ENCODE measurements around the gene SPHK2.

DNA sequence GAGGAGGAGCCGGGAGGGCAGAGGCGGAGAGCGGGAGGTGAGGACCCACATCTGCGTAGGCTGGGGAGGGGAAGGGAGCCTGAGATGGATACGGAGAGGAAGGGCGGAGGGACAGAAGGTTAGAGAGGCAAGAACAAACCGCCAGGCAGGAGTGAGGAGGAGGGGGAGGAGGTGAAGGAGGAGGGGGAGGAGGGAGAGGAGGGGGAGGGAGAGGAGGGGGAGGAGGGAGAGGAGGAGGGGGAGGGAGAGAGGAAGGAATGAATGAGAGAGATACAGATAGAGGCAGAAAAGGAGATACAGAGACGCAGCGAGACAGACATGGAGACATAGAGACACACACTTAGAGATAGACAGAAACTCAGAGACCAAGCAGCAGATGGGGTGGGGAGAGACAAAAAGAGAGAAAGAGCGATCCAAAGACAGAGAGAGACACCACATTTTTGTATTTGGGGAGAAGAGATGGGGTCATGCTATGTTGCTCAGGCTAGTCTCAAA, 27.5 kb downstream of the SPHK2 start:
- TF ChIP-seq, protein P1, sequence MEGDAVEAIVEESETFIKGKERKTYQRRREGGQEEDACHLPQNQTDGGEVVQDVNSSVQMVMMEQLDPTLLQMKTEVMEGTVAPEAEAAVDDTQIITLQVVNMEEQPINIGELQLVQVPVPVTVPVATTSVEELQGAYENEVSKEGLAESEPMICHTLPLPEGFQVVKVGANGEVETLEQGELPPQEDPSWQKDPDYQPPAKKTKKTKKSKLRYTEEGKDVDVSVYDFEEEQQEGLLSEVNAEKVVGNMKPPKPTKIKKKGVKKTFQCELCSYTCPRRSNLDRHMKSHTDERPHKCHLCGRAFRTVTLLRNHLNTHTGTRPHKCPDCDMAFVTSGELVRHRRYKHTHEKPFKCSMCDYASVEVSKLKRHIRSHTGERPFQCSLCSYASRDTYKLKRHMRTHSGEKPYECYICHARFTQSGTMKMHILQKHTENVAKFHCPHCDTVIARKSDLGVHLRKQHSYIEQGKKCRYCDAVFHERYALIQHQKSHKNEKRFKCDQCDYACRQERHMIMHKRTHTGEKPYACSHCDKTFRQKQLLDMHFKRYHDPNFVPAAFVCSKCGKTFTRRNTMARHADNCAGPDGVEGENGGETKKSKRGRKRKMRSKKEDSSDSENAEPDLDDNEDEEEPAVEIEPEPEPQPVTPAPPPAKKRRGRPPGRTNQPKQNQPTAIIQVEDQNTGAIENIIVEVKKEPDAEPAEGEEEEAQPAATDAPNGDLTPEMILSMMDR (IDR thresholded peaks at IDR 0.05), result no peak
- TF ChIP-seq POLR2A (IDR thresholded peaks at IDR 0.05), result no peak

Measured in adrenal gland (tissue), 5 donors.